Aorta (tissue), 5 donors: ENCODE data around the gene FAM177B. TPM values are rescaled to one million over a fixed set of nuclear protein-coding genes. Genes with fewer than 3 reads are reported as not detected.
A peak's percentile ranks its signal among the peaks of the same experiment; 100 is the strongest.
"Not testable (repeated sequence)": the region's sequence is repeated elsewhere in the genome, so short reads cannot be mapped to it uniquely, and the experiment has no call there.

Experiments used
- ATAC-seq: fragments of 200-7000 bp; cut with Tn5 transposase; one replicate; pipeline ENCODE4 v1.9.1; 2022; ENCODE audit warnings: moderate library complexity; ENCODE audit not compliant: low FRiP score
- DNase-seq, 2 donors: peaks; one replicate each; pipeline ENCODE4 v3.0.0-alpha.2; 2020
- H3K27ac ChIP-seq, 2 donors: one replicate each; pipeline ENCODE4 v1.5.1; 2013; ENCODE audit warnings: low read length in 2 of 2, mild to moderate bottlenecking in 2 of 2, moderate library complexity in 2 of 2, control low read depth in 1 of 2, inconsistent platforms in 1 of 2, low read depth in 1 of 2
- H3K27me3 ChIP-seq, 2 donors: one replicate each; pipeline ENCODE4 v1.6.1; 2013; ENCODE audit warnings: control low read depth in 1 of 2, low read length in 1 of 2, mild to moderate bottlenecking in 1 of 2, moderate library complexity in 1 of 2; ENCODE audit not compliant: insufficient read depth in 2 of 2, control insufficient read depth in 1 of 2
- H3K36me3 ChIP-seq, 2 donors: one replicate each; pipeline ENCODE4 v1.6.1; 2013; ENCODE audit warnings: control low read depth in 1 of 2, low read length in 1 of 2, mild to moderate bottlenecking in 1 of 2; ENCODE audit not compliant: insufficient read depth in 2 of 2, control insufficient read depth in 1 of 2
- H3K4me1 ChIP-seq, 2 donors: one replicate each; pipeline ENCODE4 v1.6.1; 2013; ENCODE audit warnings: low read length in 2 of 2, control low read depth in 1 of 2, mild to moderate bottlenecking in 1 of 2, moderate library complexity in 1 of 2; ENCODE audit not compliant: insufficient read depth in 2 of 2, control insufficient read depth in 1 of 2
- H3K4me3 ChIP-seq, 2 donors: one replicate each; pipeline ENCODE4 v1.5.1; 2013; ENCODE audit warnings: low read length in 2 of 2, control low read depth in 1 of 2, mild to moderate bottlenecking in 1 of 2
- H3K9me3 ChIP-seq: one replicate; pipeline ENCODE4 v1.6.1; 2013; ENCODE audit warnings: mild to moderate bottlenecking, low read length; ENCODE audit not compliant: control insufficient read depth
- WGBS, 2 donors: extraction: QIAGEN DNeasy Blood & Tissue Kit; methylation state at CpG; one replicate each; pipeline ENCODE4 v1.1.7; 2013; 5-methylcytosine and 5-hydroxymethylcytosine counted together
- intact Hi-C, 2 donors: fragments of 100-400 bp; cut with DNase I; formaldehyde crosslinking; loops; one replicate each; pipeline versions ENCODE4 v1.14.2 to v1.15.0; 2022
- polyA plus RNA-seq, 2 donors: library from polyadenylated mRNA; stranded (reverse); fragments of 200-250 nt; gene quantifications; one replicate each; pipeline ENCODE4 v1.2.3, GENCODE V29; 2013
- total RNA-seq, 2 donors: library from RNA; stranded (reverse); fragmentation: NEBNext Ultra II Directional; extraction: Animal tissue kit (Norgen Biotek cat#: 25700); gene quantifications; one replicate each; pipeline ENCODE4 v1.2.1, GENCODE V29; 2021
- donor health status: healthy with polysubstance abuse.
- donor health status: Bipolar disorder and iron deficiency.
- donor health status: DM: no; HTN: no; CAD: no.
- donor health status: DM: no; HTN: no; CAD: no.
- donor health status: DM: yes; HTN: yes; CAD: no.

FAM177B gene
- total and polyA plus RNA-seq, 4 donors = 0.13 to 3.3 (median 0.18) TPM; not detected in 1

DNA sequence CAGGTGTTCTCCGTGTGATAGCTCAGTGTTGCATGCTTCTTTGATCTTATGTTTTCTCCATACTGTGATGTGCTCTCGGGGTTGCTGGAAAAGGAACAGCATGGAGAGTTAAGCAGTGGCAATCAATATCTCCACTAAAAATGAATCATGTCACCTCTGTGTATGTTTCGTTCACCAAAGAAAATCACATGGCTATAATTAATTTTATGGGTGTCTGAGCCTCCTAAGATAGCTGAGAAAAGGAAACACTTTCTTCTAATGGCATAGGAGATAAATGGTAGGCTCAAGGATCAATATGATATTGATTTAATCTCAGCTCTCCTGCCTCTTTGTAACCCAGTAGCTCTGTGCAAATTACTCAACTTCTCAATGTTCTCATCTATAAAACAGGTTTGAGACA, 14.3 kb downstream of the FAM177B start:
- Histone ChIP-seq H3K9me3 (no peaks in the 10 kb centered on the region), H3K36me3 (no peaks in the 10 kb centered on the region), H3K27me3 (no peaks in the 10 kb centered on the region), H3K4me1 (peaks cover 2 to 3% of the 10 kb centered on the region in 2 donors), H3K4me3 (no peak overlapping the region), H3K27ac (no peak overlapping the region)
- DNase-seq (no peak), ATAC-seq (no peak)
- intact Hi-C loops = no loop called here
- 92 to 93% methylated on average over 3 of the region's 3 CpGs for WGBS, 2 donors

DNA sequence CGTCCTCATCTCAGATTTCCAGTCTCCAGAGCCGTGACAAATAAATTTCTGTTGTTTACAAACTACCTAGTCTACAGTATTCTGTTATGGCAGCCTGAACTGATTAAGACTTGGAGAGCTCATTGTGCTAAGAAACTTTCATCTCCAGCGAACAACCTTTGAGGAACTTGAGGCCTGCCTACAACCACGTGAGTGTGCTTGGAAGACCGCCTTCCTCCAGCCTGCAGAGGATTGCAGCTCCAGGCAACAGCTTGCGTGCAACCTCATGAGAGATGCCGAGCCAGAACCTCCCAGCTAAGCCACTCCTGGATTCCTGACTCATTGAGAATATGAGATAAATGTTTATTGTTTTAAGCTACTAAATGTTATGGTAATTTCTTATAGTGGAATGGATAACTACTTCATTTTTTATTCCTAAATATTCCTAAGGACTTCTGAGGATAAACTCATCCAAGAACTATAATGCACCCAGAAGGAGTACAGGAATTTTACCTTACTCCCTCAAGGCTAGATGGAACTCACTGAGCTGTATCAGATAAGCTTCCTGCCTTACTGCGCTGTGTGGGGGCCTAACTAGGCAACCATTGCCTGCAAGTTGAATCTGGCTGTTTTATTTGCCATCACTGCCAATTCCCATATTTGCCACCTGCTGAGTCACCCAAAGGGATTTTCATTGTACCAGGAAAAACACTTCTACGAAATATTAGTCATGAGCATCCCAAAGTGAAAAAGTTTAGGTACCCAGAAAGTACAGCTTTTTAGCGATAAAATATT, 17.6 kb downstream of the FAM177B start:
- DNase-seq (peak; percentile 82 to 91), ATAC-seq (peak; percentile 86)
- H3K27me3 ChIP-seq = no peaks in the 10 kb centered on the region
- peaks cover 2 to 3% of the 10 kb centered on the region in 2 donors for H3K4me1 ChIP-seq
- WGBS, 2 donors = 10 to 16% methylated on average over 10 of the region's 10 CpGs
- H3K4me3 ChIP-seq = no peak overlapping the region
- H3K36me3 ChIP-seq = no peaks in the 10 kb centered on the region
- intact Hi-C loops = no loop called here
- peak overlapping the region in 1 of 2 donors; percentile 88 for H3K27ac ChIP-seq
- no peaks in the 10 kb centered on the region for H3K9me3 ChIP-seq

DNA sequence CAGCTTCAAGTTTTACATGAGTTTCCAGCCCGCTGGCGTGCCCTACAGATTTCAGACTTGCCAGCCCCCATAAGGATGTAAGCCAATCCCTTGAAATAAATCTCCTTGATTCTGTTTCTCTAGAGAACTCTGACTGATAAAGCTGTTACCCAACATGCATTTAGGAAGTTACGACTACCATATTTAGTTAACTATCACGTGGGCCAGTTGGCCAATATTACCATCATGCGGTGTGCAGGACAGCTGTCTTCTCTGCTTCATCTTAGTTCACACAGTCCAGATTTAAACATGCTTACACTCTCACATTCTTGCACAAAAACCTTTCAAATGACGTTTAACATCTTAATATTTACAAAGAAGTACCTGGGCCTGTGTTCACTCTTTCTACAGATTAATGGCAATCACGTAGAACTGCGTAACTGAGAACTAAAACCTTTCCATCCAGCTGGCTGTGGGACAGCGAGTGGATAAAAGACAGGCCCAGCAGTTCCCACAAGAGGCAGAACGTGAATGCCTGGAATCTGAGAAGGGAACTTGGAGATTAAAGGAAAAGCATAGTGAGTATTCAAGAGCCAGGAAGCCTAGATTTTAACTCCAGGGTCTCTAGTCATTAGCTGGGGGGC, 20.8 kb downstream of the FAM177B start:
- WGBS, 2 donors = 21 to 23% methylated on average over 10 of the region's 10 CpGs
- H3K27ac ChIP-seq = peak overlapping the region in 1 of 2 donors; percentile 52
- H3K4me1 ChIP-seq = peaks cover 2 to 3% of the 10 kb centered on the region in 2 donors
- intact Hi-C loops = no loop called here
- no peaks in the 10 kb centered on the region for H3K9me3 ChIP-seq
- ATAC-seq (peak; percentile 65), DNase-seq (peak in 1 of 2 donors; percentile 50)
- H3K36me3 ChIP-seq = no peaks in the 10 kb centered on the region
- H3K27me3 ChIP-seq = no peaks in the 10 kb centered on the region
- H3K4me3 ChIP-seq = no peak overlapping the region

DNA sequence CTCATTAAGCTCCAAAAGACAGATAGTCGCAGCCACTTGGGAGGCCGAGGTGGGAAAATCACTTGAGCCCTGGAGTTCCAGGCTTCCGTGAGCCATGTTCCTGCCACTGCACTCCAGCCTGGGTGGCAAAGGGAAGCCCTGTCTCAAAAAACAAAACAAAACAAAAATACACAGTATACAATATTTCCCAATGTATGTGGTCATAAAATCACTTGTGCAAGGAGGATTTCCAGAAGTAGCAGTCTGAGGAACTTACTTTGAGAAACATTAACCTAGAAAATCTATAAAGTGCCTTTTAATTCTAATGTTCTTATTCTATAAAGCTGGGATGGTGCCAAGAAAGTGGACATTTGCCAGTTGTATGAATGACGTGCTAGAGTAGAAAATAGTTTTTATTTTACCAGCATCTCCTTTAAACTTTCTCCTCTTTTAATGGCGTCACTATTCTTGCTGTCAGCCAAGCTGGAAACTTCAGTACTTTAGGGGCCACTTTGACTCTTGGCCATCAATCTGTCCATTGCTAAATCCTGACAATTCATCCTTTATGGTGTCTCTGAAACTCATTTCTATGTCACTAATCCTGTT, 22.5 kb downstream of the FAM177B start:
- H3K27ac ChIP-seq = no peak overlapping the region
- H3K9me3 ChIP-seq = no peaks in the 10 kb centered on the region
- no peaks in the 10 kb centered on the region for H3K36me3 ChIP-seq
- intact Hi-C loops = no loop called here
- H3K4me1 ChIP-seq = peaks cover 0 to 3% of the 10 kb centered on the region in 2 donors
- ATAC-seq = no peak
- WGBS, 2 donors = 74 to 75% methylated on average over 5 of the region's 5 CpGs
- no peaks in the 10 kb centered on the region for H3K27me3 ChIP-seq
- DNase-seq = no peak
- H3K4me3 ChIP-seq = no peak overlapping the region

DNA sequence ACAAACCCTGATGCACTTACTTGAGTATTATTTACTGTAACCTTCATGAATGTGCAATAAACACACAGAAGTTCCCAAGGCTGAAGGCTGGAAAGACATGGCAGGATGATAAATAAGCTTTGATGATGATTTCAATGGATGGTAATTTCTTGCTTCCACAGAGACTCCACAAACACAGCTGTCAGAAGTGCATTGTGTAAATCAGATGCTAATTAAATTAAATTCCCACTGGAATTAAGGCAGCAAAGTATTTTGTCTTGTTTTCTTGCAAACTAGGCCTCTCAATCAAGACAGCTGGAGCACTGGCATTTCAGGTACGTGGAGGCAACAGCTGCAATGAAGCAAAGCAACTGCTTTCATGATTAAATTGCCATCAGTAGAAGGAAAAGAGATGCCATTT, 24.1 kb downstream of the FAM177B start:
- DNase-seq (no peak), ATAC-seq (no peak)
- 94 to 96% methylated on average over 1 of the region's 1 CpG for WGBS, 2 donors
- Histone ChIP-seq H3K27ac (no peak overlapping the region), H3K36me3 (no peaks in the 10 kb centered on the region), H3K9me3 (no peaks in the 10 kb centered on the region), H3K4me3 (no peak overlapping the region), H3K27me3 (no peaks in the 10 kb centered on the region), H3K4me1 (no peaks in the 10 kb centered on the region)
- intact Hi-C loops = no loop called here

DNA sequence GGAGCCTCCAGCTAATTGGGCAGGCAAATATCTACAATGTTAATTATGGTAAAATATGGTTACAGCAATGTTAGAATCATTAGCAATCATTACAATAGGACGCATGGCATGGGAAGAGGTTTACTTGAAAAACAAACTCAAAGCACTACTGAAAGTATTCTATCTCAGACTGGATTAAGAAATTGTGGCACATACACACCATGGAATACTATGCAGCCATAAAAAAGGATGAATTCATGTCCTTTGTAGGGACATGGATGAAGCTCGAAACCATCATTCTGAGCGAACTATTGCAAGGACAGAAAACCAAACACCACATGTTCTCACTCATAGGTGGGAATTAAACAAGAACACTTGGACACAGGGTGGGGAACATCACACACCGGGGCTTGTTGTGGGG, 25.2 kb downstream of the FAM177B start:
- ATAC-seq, intact Hi-C loops, H3K36me3 ChIP-seq, H3K27me3 ChIP-seq, H3K4me1 ChIP-seq, H3K4me3 ChIP-seq, H3K9me3 ChIP-seq, DNase-seq, H3K27ac ChIP-seq: not testable (repeated sequence)
- WGBS, 2 donors = 48 to 66% methylated on average over 3 to 4 of the region's 4 CpGs

DNA sequence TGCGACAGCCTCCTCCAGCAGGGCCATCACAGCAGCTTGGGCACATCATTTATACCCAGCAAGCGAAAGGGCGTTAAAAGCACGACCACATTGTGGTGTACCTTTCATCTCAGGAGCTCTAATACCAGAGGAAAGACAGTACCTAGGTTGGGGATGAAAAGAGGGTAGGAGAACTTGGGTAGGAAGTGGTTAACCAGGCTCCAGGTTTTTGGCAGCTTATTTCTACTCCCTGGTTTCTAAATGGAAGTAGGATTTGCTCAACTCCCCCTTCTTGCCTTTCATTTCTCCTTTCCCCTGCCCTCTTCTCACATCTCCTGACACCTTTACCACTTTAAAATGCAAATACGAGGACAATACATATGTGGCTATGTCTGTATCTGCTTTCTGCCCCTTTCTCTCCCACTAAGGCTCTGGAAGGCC, 30.2 kb downstream of the FAM177B start:
- no peak for DNase-seq
- Histone ChIP-seq H3K36me3 (no peaks in the 10 kb centered on the region), H3K4me3 (no peak overlapping the region), H3K27ac (no peak overlapping the region), H3K27me3 (no peaks in the 10 kb centered on the region), H3K9me3 (peaks cover 1% of the 10 kb centered on the region), H3K4me1 (peaks cover 0 to 1% of the 10 kb centered on the region in 2 donors)
- ATAC-seq = no peak
- intact Hi-C loops = no loop called here
- WGBS, 2 donors = 93% methylated on average over 5 of the region's 5 CpGs

DNA sequence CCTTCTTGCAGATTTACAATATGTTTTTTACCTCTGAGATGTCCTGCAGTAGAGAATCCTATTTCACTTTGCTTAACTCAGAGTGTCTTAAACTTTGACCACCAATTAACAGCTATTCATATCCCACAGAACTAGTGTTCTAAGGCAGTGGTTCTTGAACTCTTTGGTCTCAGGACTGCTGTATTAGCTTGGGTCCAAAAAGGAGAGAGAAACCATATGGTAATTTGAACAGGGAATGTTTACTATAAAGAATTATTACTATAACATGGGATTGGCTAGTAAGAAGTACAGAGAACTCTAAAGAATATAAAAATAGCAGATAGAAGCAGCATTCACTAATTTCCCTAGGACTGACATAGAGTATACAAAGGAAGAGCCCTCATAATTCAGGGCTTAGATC, 31.6 kb downstream of the FAM177B start:
- H3K27me3 ChIP-seq = no peaks in the 10 kb centered on the region
- no peak overlapping the region for H3K4me3 ChIP-seq
- peaks cover 1% of the 10 kb centered on the region for H3K9me3 ChIP-seq
- no peaks in the 10 kb centered on the region for H3K36me3 ChIP-seq
- ATAC-seq (no peak), DNase-seq (no peak)
- intact Hi-C loops = no loop called here
- peaks cover 0 to 1% of the 10 kb centered on the region in 2 donors for H3K4me1 ChIP-seq
- H3K27ac ChIP-seq = no peak overlapping the region

DNA sequence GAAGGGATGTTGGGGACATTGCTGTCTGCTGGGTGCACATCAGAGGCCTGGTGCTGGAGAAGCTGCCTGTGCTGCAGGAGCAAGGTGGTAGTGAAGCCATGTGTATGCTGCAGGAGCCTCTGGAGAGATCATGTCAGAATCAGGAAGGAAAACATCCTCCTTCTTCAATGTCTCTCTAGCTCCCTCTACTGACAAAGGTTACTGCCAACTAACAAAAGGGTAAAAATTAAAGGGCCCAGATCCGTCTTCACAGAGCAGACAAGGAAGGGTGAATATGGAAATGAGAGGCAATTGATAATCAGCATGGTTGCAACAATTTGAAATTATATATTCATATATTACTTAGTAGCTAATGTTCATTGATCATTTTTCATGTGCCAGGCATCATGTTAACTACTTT, 32.2 kb downstream of the FAM177B start:
- intact Hi-C loops = no loop called here

More for the DNA sequence above, 32.2 kb downstream of the FAM177B start:
- Histone ChIP-seq H3K27ac (no peak overlapping the region), H3K4me3 (no peak overlapping the region), H3K9me3 (peaks cover 1% of the 10 kb centered on the region), H3K4me1 (peaks cover 0 to 1% of the 10 kb centered on the region in 2 donors), H3K27me3 (no peaks in the 10 kb centered on the region), H3K36me3 (no peaks in the 10 kb centered on the region)
- ATAC-seq = no peak
- 88 to 90% methylated on average over 1 of the region's 1 CpG for whole genome bisulfite sequencing, 2 donors
- DNase-seq = no peak
